Activated T-cell treated with anti-CD3 and anti-CD28 coated beads for 4 hours (primary cell): ENCODE results near the gene CDKN1A.
A peak's percentile ranks its signal among the peaks of the same experiment; 100 is the strongest.
"Not testable (repeated sequence)": the region's sequence is repeated elsewhere in the genome, so short reads cannot be mapped to it uniquely, and the experiment has no call there.

Source experiments
- DNase-seq: peaks from one replicate; pipeline ENCODE4 v3.0.0-alpha.2; 2020

Gene CDKN1A

GRCh38 chr6:36678488-36679042 lies at the start of gene CDKN1A:
Gene CDKN1A, plus strand, starts transcription at chr6:36678714. Its CDS starts 5,388 bp downstream, at chr6:36684102.
- DNase-seq: peak; percentile 54

DNA sequence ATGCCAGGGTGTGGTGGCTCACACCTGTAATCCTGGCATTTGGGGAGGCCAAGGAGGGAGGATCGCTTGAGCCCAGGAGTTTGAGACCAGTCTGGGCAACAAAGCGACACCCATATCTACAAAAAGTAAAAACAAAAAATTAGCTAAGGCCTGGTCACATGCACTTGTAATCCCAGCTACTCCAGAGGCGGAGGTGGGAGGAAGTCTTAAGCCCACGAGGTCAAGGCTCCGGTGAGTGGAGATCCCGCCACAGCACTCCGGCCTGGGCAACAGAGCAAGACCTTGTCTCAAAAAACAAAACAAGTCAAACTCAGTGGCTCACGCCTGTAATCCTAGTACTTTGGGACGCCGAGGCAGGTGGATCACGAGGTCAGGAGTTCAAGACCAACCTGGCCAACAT lies 48.7 kb upstream of the CDKN1A start:
- no peak for DNase-seq

DNA sequence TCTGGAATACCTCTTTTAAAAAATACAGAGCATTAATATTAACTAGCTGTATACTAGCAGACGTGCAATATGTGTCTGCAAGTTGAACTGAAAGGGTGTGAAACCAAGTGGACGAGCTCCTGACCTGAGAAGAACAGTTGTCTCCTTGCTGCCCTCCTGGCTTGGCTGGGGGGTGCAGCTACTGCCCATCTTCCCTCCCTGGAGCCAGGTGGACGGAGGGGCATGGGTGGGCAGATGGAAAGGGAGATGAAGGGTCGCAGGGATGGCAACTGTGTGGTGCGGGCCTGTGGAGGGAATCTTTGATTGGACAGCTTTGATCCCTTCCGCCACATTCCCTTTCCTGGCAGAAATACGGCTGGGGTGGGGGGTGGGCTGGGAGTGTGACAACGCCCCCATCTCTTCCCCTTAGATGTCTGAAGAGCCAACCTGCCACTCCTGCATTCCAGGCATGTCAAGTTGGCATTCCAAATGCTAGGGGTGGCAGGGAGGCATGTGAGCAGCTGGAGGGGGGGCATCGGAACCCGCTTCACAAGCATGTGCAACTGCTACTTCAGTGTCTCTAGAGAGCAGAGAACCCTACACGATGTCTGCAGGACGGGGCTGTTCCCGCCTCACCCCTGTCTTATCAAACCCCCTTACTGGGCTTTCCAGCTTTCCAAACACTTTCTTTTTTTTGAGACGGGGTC lies 47.0 kb upstream of the CDKN1A start:
- no peak for DNase-seq

DNA sequence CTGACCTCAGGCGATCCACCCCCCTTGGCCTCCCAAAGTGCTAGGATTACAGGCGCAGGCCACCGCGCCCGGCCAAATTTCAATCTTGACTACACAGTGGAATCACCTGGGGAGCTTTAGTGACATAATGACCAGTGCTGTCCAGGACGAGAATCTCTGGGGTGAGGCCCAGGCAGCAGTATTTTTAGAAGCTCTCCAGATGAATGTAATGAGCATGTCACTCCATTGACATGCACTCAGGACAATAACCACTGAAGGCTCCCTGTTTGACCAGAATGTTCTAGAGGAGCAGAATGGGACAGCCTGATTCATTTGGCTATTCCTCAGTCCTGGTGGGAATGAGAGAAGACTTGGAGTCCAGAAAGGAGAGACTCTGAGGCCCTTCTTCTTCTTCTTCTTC lies 45.1 kb upstream of the CDKN1A start:
- no peak for DNase-seq

DNA sequence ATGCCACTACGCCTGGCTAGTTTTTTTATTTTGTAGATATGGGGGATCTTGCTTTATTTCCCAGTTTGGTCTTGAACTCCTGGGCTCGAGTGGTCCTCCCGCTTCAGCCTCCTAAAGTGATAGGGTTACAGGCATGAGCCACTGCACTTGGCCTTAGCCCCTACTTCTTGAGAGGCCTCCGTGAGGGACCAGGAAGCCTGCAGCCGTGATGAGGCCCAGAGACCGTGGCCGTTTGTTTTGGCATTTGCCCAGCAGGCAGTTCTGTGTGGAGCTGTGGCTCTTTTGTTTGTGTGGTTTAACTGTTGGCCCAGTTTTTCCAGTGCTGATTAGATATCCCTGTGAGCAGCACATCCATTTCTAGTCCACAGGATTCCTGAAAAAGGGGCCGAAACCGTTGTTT lies 44.6 kb upstream of the CDKN1A start:
- DNase-seq: no peak

GRCh38 chr6:36634317-36635108 lies 44.0 kb upstream of the CDKN1A start:
- no peak for DNase-seq

DNA sequence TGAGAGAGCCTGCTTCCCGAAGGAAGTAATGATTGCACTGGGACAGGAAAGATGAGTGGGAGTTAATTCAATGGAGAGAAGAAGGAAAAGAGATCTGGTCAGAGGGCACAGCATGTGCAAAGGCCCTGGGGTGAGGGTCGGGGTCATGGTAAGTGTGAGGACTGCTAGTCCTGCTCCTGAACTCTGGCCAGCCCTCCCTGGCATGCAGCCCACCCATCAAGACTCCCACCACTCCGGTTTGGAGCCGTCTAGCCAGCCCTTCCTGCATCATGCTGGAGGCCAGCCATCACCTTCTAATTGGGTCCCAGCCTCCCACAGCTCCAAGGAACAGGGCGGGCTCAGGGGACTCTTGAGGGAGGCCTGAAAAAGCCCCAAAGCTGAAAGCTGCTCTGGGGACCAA lies 42.2 kb upstream of the CDKN1A start:
- no peak for DNase-seq

GRCh38 chr6:36636687-36637418 lies 41.7 kb upstream of the CDKN1A start:
- DNase-seq: no peak

DNA sequence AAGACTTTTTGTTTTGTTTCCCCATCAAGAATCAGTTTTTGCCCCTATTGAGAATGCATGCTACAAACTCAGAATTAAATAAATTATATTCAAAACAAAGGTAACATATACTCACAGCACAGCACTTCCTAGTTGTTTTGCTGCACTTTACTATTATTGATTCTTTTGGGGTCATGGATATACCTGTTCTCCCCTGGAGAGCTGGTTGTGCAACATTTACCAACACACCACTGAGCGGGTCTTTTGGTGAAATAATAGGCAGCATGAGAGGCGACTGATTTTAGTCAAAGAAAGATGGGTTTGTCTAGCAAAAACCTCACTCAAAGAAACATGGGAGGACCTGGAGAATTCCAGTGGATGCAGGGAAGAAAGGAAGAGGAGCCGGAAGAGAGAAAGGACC lies 39.9 kb upstream of the CDKN1A start:
- no peak for DNase-seq

DNA sequence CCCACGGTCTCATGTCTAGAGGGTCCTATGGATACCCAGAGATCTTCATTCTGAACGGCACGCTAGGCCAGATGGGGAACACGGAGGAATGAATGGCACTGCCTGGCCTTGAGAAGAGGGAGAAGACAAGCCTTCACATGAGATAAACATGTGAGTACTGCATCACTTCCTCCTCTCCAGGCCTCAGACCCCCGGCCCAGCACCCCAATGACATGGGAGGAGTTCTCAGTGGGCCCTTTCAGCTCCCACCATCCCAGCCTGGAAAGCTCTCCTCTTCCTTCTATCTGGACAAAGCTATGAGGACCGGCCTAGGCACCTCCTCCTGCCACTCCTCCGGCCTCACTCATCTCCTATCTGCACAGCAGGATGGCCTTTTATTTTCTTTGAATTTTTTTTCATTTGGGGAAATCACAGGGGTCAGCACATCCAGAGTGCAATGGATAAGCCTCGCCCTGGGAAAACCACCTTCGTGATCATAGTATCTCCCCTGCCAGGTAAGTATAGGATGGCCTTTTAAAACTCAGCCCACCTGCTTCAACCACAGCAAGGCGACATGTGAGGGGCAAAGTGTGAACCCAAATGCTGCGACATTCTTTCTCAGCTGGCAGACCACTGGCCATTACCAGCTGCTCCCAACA lies 39.2 kb upstream of the CDKN1A start:
- no peak for DNase-seq

- no peak for DNase-seq
These were observed 37.0 kb upstream of the CDKN1A start for GRCh38 chr6:36641543-36641942.

DNA sequence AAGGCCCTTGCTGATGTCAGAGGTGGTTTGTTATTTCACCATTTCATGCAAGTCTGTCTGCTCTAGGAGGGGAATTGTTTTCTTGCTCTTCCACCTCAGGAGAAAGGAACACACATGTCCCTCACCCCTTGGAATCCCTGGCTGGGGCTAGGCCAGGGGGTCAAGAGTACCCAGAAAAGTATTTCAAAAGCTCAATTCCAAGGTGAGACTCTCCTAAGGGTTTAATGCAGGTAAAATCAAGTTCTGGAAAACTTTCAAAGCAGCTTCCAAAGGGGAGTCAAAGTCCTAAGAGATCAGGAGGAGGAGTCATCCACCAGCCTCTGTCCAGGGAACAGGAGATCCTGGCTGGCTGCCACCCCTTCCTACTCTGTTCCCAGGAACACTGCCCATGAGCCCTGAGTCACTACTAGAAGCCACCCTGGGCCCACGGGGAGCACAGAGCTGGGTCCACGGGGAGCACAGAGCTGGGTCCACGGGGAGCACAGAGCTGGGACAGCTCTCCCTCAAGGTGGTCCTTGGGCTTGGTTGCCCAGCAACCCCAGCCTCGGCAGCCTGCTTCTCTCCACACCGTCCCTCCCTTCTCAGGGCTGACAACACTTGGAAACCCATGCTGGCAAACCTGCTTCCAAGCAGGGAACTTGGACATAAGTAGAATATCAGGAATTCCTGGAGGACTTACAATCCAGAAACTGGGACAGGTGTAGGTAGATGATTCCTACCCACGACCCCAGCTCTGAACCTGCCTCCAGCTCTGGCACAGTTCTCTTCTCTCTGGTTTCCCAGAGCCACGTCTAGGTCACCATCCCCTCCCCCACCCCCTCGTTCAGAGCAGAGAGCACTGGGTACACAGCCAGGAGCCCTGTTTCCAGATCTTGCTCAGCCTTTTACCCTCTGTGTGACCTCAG lies 35.3 kb upstream of the CDKN1A start:
- DNase-seq: no peak

DNA sequence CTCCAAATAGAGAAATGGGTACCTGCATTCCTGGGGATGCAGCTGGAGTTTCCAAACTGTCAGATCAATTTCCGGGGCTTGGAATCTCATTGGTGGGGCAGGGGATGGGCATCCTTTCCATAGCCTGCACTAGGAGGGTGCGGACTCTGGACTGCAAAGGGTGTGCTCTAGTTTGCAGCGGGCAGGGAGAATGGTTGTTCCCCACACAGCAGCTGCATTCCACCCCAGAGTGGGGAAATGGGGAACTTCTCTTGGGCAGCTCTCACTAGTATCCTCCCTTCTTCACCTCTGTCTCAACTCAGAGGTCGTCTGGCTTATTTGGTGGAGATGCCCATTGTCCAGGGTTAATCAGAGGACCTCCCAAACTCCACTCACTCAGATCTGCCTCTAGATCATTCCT lies 34.5 kb upstream of the CDKN1A start:
- no peak for DNase-seq

- no peak for DNase-seq
These were observed 29.4 kb upstream of the CDKN1A start for GRCh38 chr6:36649086-36649485.

GRCh38 chr6:36649701-36650484 lies 28.6 kb upstream of the CDKN1A start:
- DNase-seq: no peak

- DNase-seq: no peak
These were observed 27.6 kb upstream of the CDKN1A start for GRCh38 chr6:36650848-36651478.

DNA sequence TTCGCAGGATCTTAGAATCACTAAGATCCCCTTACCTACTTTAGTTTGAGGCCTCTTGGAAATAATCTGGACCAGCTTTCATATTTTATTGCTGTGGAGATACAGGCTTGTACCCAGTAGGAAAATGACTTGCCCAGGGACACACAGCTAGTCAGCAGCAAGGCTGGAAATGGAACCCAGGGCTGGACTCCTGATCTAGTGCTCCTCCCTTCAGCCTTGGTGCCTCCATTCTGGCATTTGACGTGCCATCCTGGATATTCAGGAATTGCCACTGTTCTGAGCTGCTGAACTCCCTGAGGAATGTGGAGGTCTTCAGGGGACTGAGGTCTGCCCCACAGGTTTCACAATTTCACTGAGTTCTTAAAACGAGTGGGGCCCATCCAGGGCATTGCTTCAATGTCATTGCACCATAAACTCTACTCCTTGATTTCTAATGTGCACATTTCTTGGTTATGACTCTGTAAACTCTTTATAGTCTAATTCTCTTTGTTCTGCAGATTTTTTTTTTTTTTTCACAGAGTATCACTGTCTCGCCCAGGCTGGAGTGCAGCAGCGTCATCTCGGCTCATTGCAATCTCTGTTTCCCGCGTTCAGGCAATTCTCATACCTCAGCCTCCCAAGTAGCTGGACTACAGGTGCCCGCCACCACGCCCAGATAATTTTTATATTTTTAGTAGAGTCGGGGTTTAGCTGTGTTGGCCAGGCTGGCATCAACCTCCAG lies 26.7 kb upstream of the CDKN1A start:
- no peak for DNase-seq

GRCh38 chr6:36654469-36654868 lies 24.0 kb upstream of the CDKN1A start:
- DNase-seq: not testable (repeated sequence)

- no peak for DNase-seq
These were observed 23.3 kb upstream of the CDKN1A start for GRCh38 chr6:36655085-36655724.
